ENCODE measurements around the gene SH3RF3. TPM values are rescaled to one million over a fixed set of nuclear protein-coding genes. Genes with fewer than 3 reads are reported as not detected.

Gene SH3RF3
- total and polyA plus RNA-seq, 2 of the 13 experiments (the other 11 are each of a cell fraction or from before 2014, with no cell fraction given): 0.04 TPM; not detected in 1

GRCh38 chr2:109345091-109345490 lies 216.1 kb downstream of the SH3RF3 start:
- 28% methylated on average over 9 of the region's 10 CpGs for WGBS (ENCODE audit: low lambda C conversion rate)
- TF ChIP-seq ZNF274 (CRISPR knock-in tag; IDR thresholded peaks at IDR 0.05): no peak
- TF ChIP-seq ZFP37 (CRISPR knock-in tag; IDR thresholded peaks at IDR 0.05; ENCODE audit: borderline replicate concordance): no peak
- no peak for TF ChIP-seq ZNF431 (CRISPR knock-in tag; IDR thresholded peaks at IDR 0.05; ENCODE audit: borderline replicate concordance, low read depth)
- no peak for TF ChIP-seq ZNF280D (CRISPR knock-in tag; IDR thresholded peaks at IDR 0.05)
- TF ChIP-seq AKNA (CRISPR knock-in tag; IDR thresholded peaks at IDR 0.05; ENCODE audit: borderline replicate concordance): no peak
- TF ChIP-seq LRRFIP1 (CRISPR knock-in tag; conservative IDR thresholded peaks at IDR 0.05): no peak
- Histone ChIP-seq H3K4me1 (ENCODE audit: insufficient read depth, low read length) (no peaks in the 10 kb centered on the region), H3K27ac (ENCODE audit: extremely low read length, insufficient read depth, low read length) (no peak overlapping the region), H3K36me3 (replicated peaks in 1 of 2; ENCODE audit: control insufficient read depth in 1 of 2, insufficient read depth in 2 of 2, low read length in 2 of 2) (no peaks in the 10 kb centered on the region), H3K27me3 (ENCODE audit: control insufficient read depth in 1 of 2, insufficient read depth in 2 of 2, low read length in 2 of 2) (peaks cover 0 to 25% of the 10 kb centered on the region in 2 experiments; a peak in 4 of 5 replicates), H3K4me3 (replicated peaks in 1 of 3; ENCODE audit: insufficient read depth in 1 of 3, low read depth in 2 of 3, low read length in 3 of 3) (no peak overlapping the region), H3K9me3 (ENCODE audit: low read length) (no peaks in the 10 kb centered on the region), H3K79me2 (ENCODE audit: insufficient read depth, low read length) (no peaks in the 10 kb centered on the region), H3K9ac (ENCODE audit: insufficient read depth, low read depth, low read length) (no peak overlapping the region), H3K4me2 (ENCODE audit: low read depth, low read length) (no peak overlapping the region), H4K20me1 (ENCODE audit: insufficient read depth, low read length) (no peaks in the 10 kb centered on the region), H2AFZ (ENCODE audit: low read length) (no peak overlapping the region)
- DNase-seq (ENCODE audit: low spot score): no peak
- intact Hi-C loops (cut with micrococcal nuclease; ENCODE audit: unreplicated experiment) (no loop called here), in situ Hi-C loops (cut with HindIII; ENCODE audit: extremely low pct_ligation_motif_present, low pct_unique_long_range_greater_than_20kb) (no loop called here)
- CTCF ChIA-PET (ENCODE audit: low intra/inter-chr PET ratio, low total read pairs): no interaction called here
- ATAC-seq: no peak
- POLR2A ChIA-PET: no interaction called here
- BruUV-seq (replicated peaks): no TSS peak
- FAIRE-seq: no peak
